Activated T-helper 1 cell treated with anti-CD3 and anti-CD28 coated beads, Interleukin-12 subunit alpha, Interleukin-12 subunit beta, Interleukin-2, Interleukin-4 antibody, amounts not matched to agents 30 ng/mL and 10 ng/mL and 1 ng/mL, durations not matched to agents 14 hours and 24 hours and 36 hours (primary cell): ENCODE measurements around the gene PAM. TPM values are rescaled to one million over a fixed set of nuclear protein-coding genes. Genes with fewer than 3 reads are reported as not detected.

Experiments
- DNase-seq: peaks from one replicate; pipeline ENCODE4 v3.0.0; 2021; ENCODE audit warnings: low spot score
- H3K27ac Mint-ChIP-seq: one replicate; pipeline ENCODE4 v1.8.0; 2021; ENCODE audit warnings: mild to moderate bottlenecking, mixed read lengths
- H3K27me3 Mint-ChIP-seq: one replicate; pipeline ENCODE4 v1.8.0; 2022; ENCODE audit warnings: mild to moderate bottlenecking, moderate library complexity, mixed read lengths; ENCODE audit not compliant: insufficient read depth
- H3K36me3 Mint-ChIP-seq: one replicate; pipeline ENCODE4 v1.8.0; 2021; ENCODE audit warnings: low read depth, mixed read lengths
- H3K4me1 Mint-ChIP-seq: one replicate; pipeline ENCODE4 v1.8.0; 2021; ENCODE audit warnings: low read depth, mixed read lengths
- H3K4me3 Mint-ChIP-seq: one replicate; pipeline ENCODE4 v1.8.0; 2021; ENCODE audit warnings: mild to moderate bottlenecking, moderate library complexity, mixed read lengths
- H3K9me3 Mint-ChIP-seq: one replicate; pipeline ENCODE4 v1.8.0; 2021; ENCODE audit warnings: mixed read lengths
- intact Hi-C: fragments of 100-400 bp; cut with micrococcal nuclease; formaldehyde crosslinking; loops from one replicate; pipeline ENCODE4 v1.15.1; 2024
- total RNA-seq: library from RNA; stranded (reverse); gene quantifications from 2 replicates; pipeline ENCODE4 v1.2.3, GENCODE V29; 2022

Gene PAM
- total RNA-seq, 1 donor from 2014 or later, result 74.0 TPM

- Mint-ChIP-seq H3K4me1 (peaks cover 4% of the 10 kb centered on the region), H3K4me3 (no peak overlapping the region)
- intact Hi-C loops, result no loop called here
These were observed 52.9 kb downstream of the PAM start for GRCh38 chr5:102807878-102808502.

GRCh38 chr5:102809033-102809432 is 53.9 kb downstream of the PAM start:
- Mint-ChIP-seq H3K27me3 (no peaks in the 10 kb centered on the region), H3K27ac (no peak overlapping the region), H3K36me3 (peaks cover 10% of the 10 kb centered on the region), H3K4me1 (no peaks in the 10 kb centered on the region), H3K4me3 (no peak overlapping the region), H3K9me3 (no peaks in the 10 kb centered on the region)
- intact Hi-C loops, result no loop called here
- no peak for DNase-seq

More at GRCh38 chr5:102807878-102808502, 52.9 kb downstream of the PAM start:
- H3K27ac Mint-ChIP-seq, result no peak overlapping the region
- H3K27me3 Mint-ChIP-seq, result no peaks in the 10 kb centered on the region
- no peaks in the 10 kb centered on the region for H3K9me3 Mint-ChIP-seq
- DNase-seq, result no peak
- peaks cover 13% of the 10 kb centered on the region for H3K36me3 Mint-ChIP-seq

GRCh38 chr5:102811972-102812371 is 56.9 kb downstream of the PAM start:
- Mint-ChIP-seq H3K9me3 (no peaks in the 10 kb centered on the region), H3K36me3 (peaks cover 7% of the 10 kb centered on the region), H3K4me3 (no peak overlapping the region), H3K27me3 (no peaks in the 10 kb centered on the region), H3K4me1 (peaks cover 14% of the 10 kb centered on the region), H3K27ac (no peak overlapping the region)
- intact Hi-C loops, result no loop called here
- DNase-seq, result no peak

- Mint-ChIP-seq H3K27me3 (no peaks in the 10 kb centered on the region), H3K27ac (no peak overlapping the region), H3K9me3 (no peaks in the 10 kb centered on the region), H3K36me3 (no peaks in the 10 kb centered on the region), H3K4me1 (peaks cover 14% of the 10 kb centered on the region), H3K4me3 (no peak overlapping the region)
- no peak for DNase-seq
- intact Hi-C loops, result no loop called here
These were observed 58.6 kb downstream of the PAM start for GRCh38 chr5:102813740-102814139.

GRCh38 chr5:102815084-102815483 is 60.0 kb downstream of the PAM start:
- Mint-ChIP-seq H3K27me3 (no peaks in the 10 kb centered on the region), H3K9me3 (no peaks in the 10 kb centered on the region), H3K36me3 (no peaks in the 10 kb centered on the region), H3K27ac (no peak overlapping the region), H3K4me3 (no peak overlapping the region), H3K4me1 (peaks cover 14% of the 10 kb centered on the region)
- intact Hi-C loops, result no loop called here
- no peak for DNase-seq

- Mint-ChIP-seq H3K4me1 (peaks cover 14% of the 10 kb centered on the region), H3K9me3 (no peaks in the 10 kb centered on the region), H3K4me3 (no peak overlapping the region), H3K27ac (no peak overlapping the region), H3K27me3 (no peaks in the 10 kb centered on the region), H3K36me3 (no peaks in the 10 kb centered on the region)
- no peak for DNase-seq
- intact Hi-C loops, result no loop called here
These were observed 60.6 kb downstream of the PAM start for GRCh38 chr5:102815540-102816332.

GRCh38 chr5:102818345-102818744 is 63.2 kb downstream of the PAM start:
- Mint-ChIP-seq H3K4me1 (peaks cover 14% of the 10 kb centered on the region), H3K27me3 (peaks cover 3% of the 10 kb centered on the region), H3K36me3 (no peaks in the 10 kb centered on the region), H3K9me3 (no peaks in the 10 kb centered on the region), H3K4me3 (no peak overlapping the region), H3K27ac (no peak overlapping the region)
- intact Hi-C loops, result no loop called here
- DNase-seq, result no peak

- Mint-ChIP-seq H3K27ac (no peak overlapping the region), H3K27me3 (peaks cover 3% of the 10 kb centered on the region), H3K9me3 (no peaks in the 10 kb centered on the region), H3K4me1 (peaks cover 14% of the 10 kb centered on the region), H3K4me3 (no peak overlapping the region), H3K36me3 (no peaks in the 10 kb centered on the region)
- no peak for DNase-seq
- intact Hi-C loops, result no loop called here
These were observed 63.8 kb downstream of the PAM start for GRCh38 chr5:102818934-102819333.

GRCh38 chr5:102819634-102820033 is 64.5 kb downstream of the PAM start:
- Mint-ChIP-seq H3K4me1 (peaks cover 14% of the 10 kb centered on the region), H3K9me3 (no peaks in the 10 kb centered on the region), H3K27ac (no peak overlapping the region), H3K36me3 (no peaks in the 10 kb centered on the region), H3K4me3 (no peak overlapping the region), H3K27me3 (peaks cover 3% of the 10 kb centered on the region)
- intact Hi-C loops, result no loop called here
- DNase-seq, result no peak

- H3K9me3 Mint-ChIP-seq, result no peaks in the 10 kb centered on the region
- H3K27ac Mint-ChIP-seq, result no peak overlapping the region
- intact Hi-C loops, result no loop called here
These were observed 68.4 kb downstream of the PAM start for GRCh38 chr5:102823441-102823874.

GRCh38 chr5:102826629-102827028 is 71.5 kb downstream of the PAM start:
- peaks cover 3% of the 10 kb centered on the region for H3K27me3 Mint-ChIP-seq
- H3K27ac Mint-ChIP-seq, result no peak overlapping the region
- H3K4me3 Mint-ChIP-seq, result no peak overlapping the region
- intact Hi-C loops, result no loop called here
- DNase-seq, result no peak
- H3K4me1 Mint-ChIP-seq, result peaks cover 11% of the 10 kb centered on the region
- H3K9me3 Mint-ChIP-seq, result no peaks in the 10 kb centered on the region
- H3K36me3 Mint-ChIP-seq, result no peaks in the 10 kb centered on the region

More at GRCh38 chr5:102823441-102823874, 68.4 kb downstream of the PAM start:
- Mint-ChIP-seq H3K4me1 (peaks cover 4% of the 10 kb centered on the region), H3K4me3 (no peak overlapping the region), H3K36me3 (no peaks in the 10 kb centered on the region), H3K27me3 (peaks cover 3% of the 10 kb centered on the region)
- no peak for DNase-seq

- intact Hi-C loops, result no loop called here
- Mint-ChIP-seq H3K4me1 (peaks cover 39% of the 10 kb centered on the region), H3K27me3 (no peaks in the 10 kb centered on the region)
These were observed 75.1 kb downstream of the PAM start for GRCh38 chr5:102830241-102830640.

GRCh38 chr5:102832445-102832844 is 77.3 kb downstream of the PAM start:
- intact Hi-C loops, result no loop called here
- H3K4me1 Mint-ChIP-seq, result peaks cover 45% of the 10 kb centered on the region

More at GRCh38 chr5:102830241-102830640, 75.1 kb downstream of the PAM start:
- DNase-seq, result no peak
- Mint-ChIP-seq H3K9me3 (no peaks in the 10 kb centered on the region), H3K27ac (no peak overlapping the region), H3K36me3 (peaks cover 6% of the 10 kb centered on the region), H3K4me3 (no peak overlapping the region)

More at GRCh38 chr5:102832445-102832844, 77.3 kb downstream of the PAM start:
- Mint-ChIP-seq H3K36me3 (peaks cover 6% of the 10 kb centered on the region), H3K4me3 (no peak overlapping the region), H3K27ac (no peak overlapping the region), H3K27me3 (no peaks in the 10 kb centered on the region), H3K9me3 (no peaks in the 10 kb centered on the region)
- no peak for DNase-seq
